Thymus (tissue), 11 donors: ENCODE data around the gene L1CAM. TPM values are rescaled to one million over a fixed set of nuclear protein-coding genes. Genes with fewer than 3 reads are reported as not detected.

Source experiments
- DNase-seq, 9 donors: peaks; one replicate each; pipeline ENCODE4 v3.0.0-alpha.2; 2013; ENCODE audit warnings: low spot score in 9 of 9, low read depth in 6 of 9, missing footprints in 1 of 9
- H3K27ac ChIP-seq, 2 donors: one replicate each; pipeline ENCODE4 v1.5.1; 2013; ENCODE audit warnings: control low read depth in 1 of 2, low read depth in 1 of 2, low read length in 1 of 2, mild to moderate bottlenecking in 1 of 2, moderate library complexity in 1 of 2
- H3K27me3 ChIP-seq, 2 donors: one replicate each; pipeline ENCODE4 v1.5.1; 2013; ENCODE audit warnings: low read length in 1 of 2; ENCODE audit not compliant: control insufficient read depth in 2 of 2, insufficient read depth in 1 of 2
- H3K36me3 ChIP-seq, 2 donors: one replicate each; pipeline ENCODE4 v1.5.1; 2013; ENCODE audit warnings: low read length in 1 of 2, mild to moderate bottlenecking in 1 of 2, moderate library complexity in 1 of 2; ENCODE audit not compliant: control insufficient read depth in 2 of 2, insufficient read depth in 2 of 2
- H3K4me1 ChIP-seq, 2 donors: one replicate each; pipeline ENCODE4 v1.5.1; 2013; ENCODE audit warnings: low read length in 2 of 2; ENCODE audit not compliant: control insufficient read depth in 2 of 2, insufficient read depth in 2 of 2
- H3K4me3 ChIP-seq, 2 donors: one replicate each; pipeline ENCODE4 v1.5.1; 2013; ENCODE audit warnings: low read length in 2 of 2, control low read depth in 1 of 2, mild to moderate bottlenecking in 1 of 2
- H3K9me3 ChIP-seq, 2 donors: one replicate each; pipeline ENCODE4 v1.5.1; 2013; ENCODE audit warnings: low read length in 1 of 2, mild to moderate bottlenecking in 1 of 2; ENCODE audit not compliant: control insufficient read depth in 2 of 2, insufficient read depth in 1 of 2
- WGBS: extraction: QIAGEN DNeasy Blood & Tissue Kit; methylation state at CpG from one replicate; pipeline ENCODE4 v1.1.7; 2013; 5-methylcytosine and 5-hydroxymethylcytosine counted together
- polyA plus RNA-seq: library from polyadenylated mRNA; stranded (reverse); fragments of 200-250 nt; gene quantifications from one replicate; pipeline ENCODE4 v1.2.3, GENCODE V29; 2013
- total RNA-seq: library from RNA; stranded (reverse); fragments of 120-200 nt; gene quantifications from one replicate; pipeline ENCODE4 v1.2.4, GENCODE V29; 2013
- donor health status: healthy.

Gene L1CAM
- total and polyA plus RNA-seq, 2 donors, result 0.28 to 0.64 TPM

DNA sequence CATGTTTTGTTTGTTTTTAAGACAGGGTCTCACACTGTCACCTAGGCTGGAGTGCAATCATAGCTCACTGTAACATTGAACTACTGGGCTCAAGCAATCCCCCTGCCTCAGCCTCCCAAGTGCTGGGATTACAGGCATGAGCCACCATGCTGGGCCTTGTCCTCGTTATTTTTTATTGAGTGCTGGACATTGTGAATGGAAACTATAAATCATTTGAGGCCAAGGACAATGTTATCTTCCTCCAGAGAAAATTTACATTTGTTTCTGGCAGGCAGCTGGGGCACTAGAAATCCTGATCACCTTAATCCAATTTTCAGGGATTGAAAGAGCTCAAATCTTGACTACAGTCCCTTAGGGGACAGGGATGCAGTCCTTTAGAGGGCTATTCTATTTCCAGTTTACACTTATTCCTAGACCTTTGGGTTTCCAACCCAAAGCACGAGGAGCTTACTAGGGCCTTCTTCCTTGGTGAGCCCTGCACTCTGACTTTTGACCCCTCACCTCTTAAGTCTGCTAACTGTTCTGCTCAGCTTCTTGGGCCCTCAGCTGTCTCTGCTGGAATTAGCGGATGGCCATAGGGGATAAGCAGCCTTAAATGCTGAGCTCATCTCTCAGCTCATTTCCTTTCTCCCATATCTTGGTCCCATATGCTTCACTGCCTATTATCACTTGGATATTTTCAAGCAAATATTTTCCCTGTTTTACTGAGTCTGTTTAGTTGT is 32.6 kb downstream of the L1CAM start:
- 90% methylated on average over 3 of the region's 3 CpGs for WGBS
- DNase-seq, result no peak
- Histone ChIP-seq H3K4me1 (no peaks in the 10 kb centered on the region), H3K27ac (no peak overlapping the region), H3K27me3 (peaks cover 0 to 30% of the 10 kb centered on the region in 2 donors), H3K4me3 (no peak overlapping the region), H3K36me3 (no peaks in the 10 kb centered on the region), H3K9me3 (no peaks in the 10 kb centered on the region)

- H3K4me1 ChIP-seq, result no peaks in the 10 kb centered on the region
- H3K9me3 ChIP-seq, result no peaks in the 10 kb centered on the region
- no peak overlapping the region for H3K27ac ChIP-seq
- no peak overlapping the region for H3K4me3 ChIP-seq
- WGBS, result 90% methylated on average over 3 of the region's 3 CpGs
- no peaks in the 10 kb centered on the region for H3K36me3 ChIP-seq
- H3K27me3 ChIP-seq, result peaks cover 0 to 26% of the 10 kb centered on the region in 2 donors
- no peak for DNase-seq
Measured at GRCh38 chrX:153851981-153852380, 34.0 kb downstream of the L1CAM start.

DNA sequence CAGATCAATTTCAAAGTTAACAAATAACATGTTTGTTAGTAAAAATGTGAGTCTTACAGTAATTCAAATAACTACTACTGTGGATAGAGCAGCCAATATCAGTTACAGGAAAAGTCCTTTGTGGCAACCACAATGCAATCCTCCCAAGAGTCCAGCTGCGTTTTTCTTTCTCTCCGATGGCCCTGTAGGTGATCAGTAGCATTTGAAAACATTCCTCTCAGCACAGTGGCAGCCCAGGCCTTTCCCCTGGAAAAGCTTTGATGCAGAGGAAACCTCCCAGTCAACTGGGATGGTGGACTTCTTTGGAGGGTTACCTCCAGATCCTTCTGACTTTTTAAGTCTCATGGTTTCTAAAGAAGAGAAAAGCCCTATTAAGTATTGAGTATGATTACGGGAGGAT is 37.6 kb downstream of the L1CAM start:
- Histone ChIP-seq H3K27me3 (peaks cover 0 to 38% of the 10 kb centered on the region in 2 donors), H3K27ac (no peak overlapping the region), H3K4me3 (no peak overlapping the region), H3K9me3 (no peaks in the 10 kb centered on the region), H3K4me1 (no peaks in the 10 kb centered on the region), H3K36me3 (no peaks in the 10 kb centered on the region)
- 90% methylated on average over 3 of the region's 3 CpGs for WGBS
- no peak for DNase-seq

DNA sequence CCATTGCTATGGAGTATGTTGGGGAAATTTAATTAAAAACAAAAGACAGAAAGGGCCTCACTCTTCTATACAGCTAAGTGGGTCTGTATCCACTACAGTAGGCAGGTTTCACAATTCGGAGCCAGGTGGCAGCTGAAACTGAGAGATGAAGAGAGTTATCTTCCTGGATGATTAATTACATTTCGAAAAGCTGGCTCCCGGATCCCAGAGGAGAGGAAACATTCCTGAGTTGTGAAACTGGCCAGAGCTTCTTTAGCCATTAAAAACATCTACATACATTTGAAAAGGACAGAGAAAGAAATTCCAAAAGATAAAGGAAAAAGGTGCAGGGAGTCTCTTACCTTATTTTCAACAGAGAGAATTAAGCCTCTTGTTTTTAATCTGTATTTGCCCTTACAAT is 40.1 kb downstream of the L1CAM start:
- H3K4me1 ChIP-seq, result no peaks in the 10 kb centered on the region
- no peak for DNase-seq
- no peaks in the 10 kb centered on the region for H3K9me3 ChIP-seq
- peaks cover 0 to 40% of the 10 kb centered on the region in 2 donors for H3K27me3 ChIP-seq
- H3K36me3 ChIP-seq, result no peaks in the 10 kb centered on the region
- no peak overlapping the region for H3K27ac ChIP-seq
- 37% methylated on average over 3 of the region's 3 CpGs for WGBS
- H3K4me3 ChIP-seq, result no peak overlapping the region

- Histone ChIP-seq H3K4me1 (no peaks in the 10 kb centered on the region), H3K9me3 (no peaks in the 10 kb centered on the region), H3K36me3 (no peaks in the 10 kb centered on the region), H3K27me3 (peaks cover 0 to 41% of the 10 kb centered on the region in 2 donors), H3K27ac (no peak overlapping the region), H3K4me3 (no peak overlapping the region)
- WGBS, result 38% methylated on average over 6 of the region's 6 CpGs
- DNase-seq, result no peak
Measured at GRCh38 chrX:153845195-153845594, 40.8 kb downstream of the L1CAM start.

GRCh38 chrX:153844509-153845082 is 41.4 kb downstream of the L1CAM start:
- Histone ChIP-seq H3K27ac (no peak overlapping the region), H3K4me3 (no peak overlapping the region), H3K27me3 (peaks cover 0 to 40% of the 10 kb centered on the region in 2 donors), H3K4me1 (no peaks in the 10 kb centered on the region), H3K36me3 (no peaks in the 10 kb centered on the region), H3K9me3 (no peaks in the 10 kb centered on the region)
- DNase-seq, result no peak
- WGBS, result 34% methylated on average over 6 of the region's 6 CpGs

GRCh38 chrX:153836921-153837320 is 49.1 kb downstream of the L1CAM start:
- no peak overlapping the region for H3K27ac ChIP-seq
- no peaks in the 10 kb centered on the region for H3K4me1 ChIP-seq
- no peaks in the 10 kb centered on the region for H3K36me3 ChIP-seq
- peaks cover 3 to 51% of the 10 kb centered on the region in 2 donors for H3K27me3 ChIP-seq
- no peak overlapping the region for H3K4me3 ChIP-seq
- 95% methylated on average over 6 of the region's 6 CpGs for WGBS
- H3K9me3 ChIP-seq, result peaks cover 1 to 7% of the 10 kb centered on the region in 2 donors
- no peak for DNase-seq

DNA sequence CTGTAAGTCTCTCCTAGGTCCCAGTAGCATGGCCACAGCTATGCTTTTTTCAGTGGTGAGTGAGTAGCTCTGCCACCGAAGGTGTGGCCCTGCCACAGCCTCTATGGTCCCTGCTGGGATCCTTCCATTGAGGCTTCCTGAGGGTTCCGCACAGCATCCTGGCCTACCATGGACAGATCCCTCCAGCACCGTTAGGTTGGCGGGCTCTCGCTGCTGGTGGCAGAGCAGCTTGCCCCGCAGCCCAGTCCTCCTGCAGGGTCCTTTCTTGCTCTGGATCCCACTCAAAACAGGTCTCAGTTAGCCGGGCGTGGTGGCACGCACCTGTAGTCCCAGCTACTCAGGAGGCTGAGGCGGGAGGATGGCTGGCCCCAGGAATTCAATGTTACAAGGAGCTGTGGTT is 53.2 kb downstream of the L1CAM start:
- peaks cover 1 to 11% of the 10 kb centered on the region in 2 donors for H3K9me3 ChIP-seq
- H3K27me3 ChIP-seq, result peaks cover 16 to 67% of the 10 kb centered on the region in 2 donors
- no peak overlapping the region for H3K4me3 ChIP-seq
- no peaks in the 10 kb centered on the region for H3K4me1 ChIP-seq
- H3K27ac ChIP-seq, result no peak overlapping the region
- DNase-seq, result no peak
- no peaks in the 10 kb centered on the region for H3K36me3 ChIP-seq
- 93% methylated on average over 10 of the region's 10 CpGs for WGBS

GRCh38 chrX:153831429-153832150 is 54.4 kb downstream of the L1CAM start:
- Histone ChIP-seq H3K4me1 (no peaks in the 10 kb centered on the region), H3K27me3 (peaks cover 17 to 75% of the 10 kb centered on the region in 2 donors), H3K36me3 (no peaks in the 10 kb centered on the region), H3K27ac (no peak overlapping the region), H3K9me3 (peaks cover 1 to 11% of the 10 kb centered on the region in 2 donors), H3K4me3 (no peak overlapping the region)
- no peak for DNase-seq
- 57% methylated on average over 23 of the region's 23 CpGs for whole genome bisulfite sequencing
